Measurements from ENCODE around the gene PARP14.

The PARP14 gene

GRCh38 chr3:122766430-122766829 is 85.8 kb downstream of the PARP14 start:
- DNase-seq (ENCODE audit: low read depth in 4 of 4, low spot score in 1 of 4), result no peak

- DNase-seq (ENCODE audit: low read depth in 4 of 4, low spot score in 1 of 4), result no peak
Measured at GRCh38 chr3:122767540-122768372, 87.1 kb downstream of the PARP14 start.

GRCh38 chr3:122770521-122771202 is 90.0 kb downstream of the PARP14 start:
- DNase-seq (ENCODE audit: low read depth in 4 of 4, low spot score in 1 of 4), result no peak

GRCh38 chr3:122772827-122773226 is 92.2 kb downstream of the PARP14 start:
- no peak for DNase-seq (ENCODE audit: low read depth in 4 of 4, low spot score in 1 of 4)

- no peak for DNase-seq (ENCODE audit: low read depth in 4 of 4, low spot score in 1 of 4)
Measured at GRCh38 chr3:122773944-122774509, 93.4 kb downstream of the PARP14 start.

- no peak for DNase-seq (ENCODE audit: low read depth in 4 of 4, low spot score in 1 of 4)
Measured at GRCh38 chr3:122774564-122774963, 93.9 kb downstream of the PARP14 start.

GRCh38 chr3:122776675-122777468 is 96.2 kb downstream of the PARP14 start:
- no peak for DNase-seq (ENCODE audit: low read depth in 4 of 4, low spot score in 1 of 4)

- DNase-seq (ENCODE audit: low read depth in 4 of 4, low spot score in 1 of 4), result no peak
Measured at GRCh38 chr3:122777563-122777962, 96.9 kb downstream of the PARP14 start.
